GM19324 (cell line): ENCODE measurements around the gene CMBL.
"Not testable (repeated sequence)": the region's sequence is repeated elsewhere in the genome, so short reads cannot be mapped to it uniquely, and the experiment has no call there.

Experiments used
- ATAC-seq: cut with Tn5 transposase; IDR thresholded peaks from one replicate; pipeline ENCODE4 v1.9.1; 2021; ENCODE audit warnings: mild to moderate bottlenecking, moderate library complexity; ENCODE audit not compliant: unreplicated experiment, low FRiP score

CMBL gene

DNA sequence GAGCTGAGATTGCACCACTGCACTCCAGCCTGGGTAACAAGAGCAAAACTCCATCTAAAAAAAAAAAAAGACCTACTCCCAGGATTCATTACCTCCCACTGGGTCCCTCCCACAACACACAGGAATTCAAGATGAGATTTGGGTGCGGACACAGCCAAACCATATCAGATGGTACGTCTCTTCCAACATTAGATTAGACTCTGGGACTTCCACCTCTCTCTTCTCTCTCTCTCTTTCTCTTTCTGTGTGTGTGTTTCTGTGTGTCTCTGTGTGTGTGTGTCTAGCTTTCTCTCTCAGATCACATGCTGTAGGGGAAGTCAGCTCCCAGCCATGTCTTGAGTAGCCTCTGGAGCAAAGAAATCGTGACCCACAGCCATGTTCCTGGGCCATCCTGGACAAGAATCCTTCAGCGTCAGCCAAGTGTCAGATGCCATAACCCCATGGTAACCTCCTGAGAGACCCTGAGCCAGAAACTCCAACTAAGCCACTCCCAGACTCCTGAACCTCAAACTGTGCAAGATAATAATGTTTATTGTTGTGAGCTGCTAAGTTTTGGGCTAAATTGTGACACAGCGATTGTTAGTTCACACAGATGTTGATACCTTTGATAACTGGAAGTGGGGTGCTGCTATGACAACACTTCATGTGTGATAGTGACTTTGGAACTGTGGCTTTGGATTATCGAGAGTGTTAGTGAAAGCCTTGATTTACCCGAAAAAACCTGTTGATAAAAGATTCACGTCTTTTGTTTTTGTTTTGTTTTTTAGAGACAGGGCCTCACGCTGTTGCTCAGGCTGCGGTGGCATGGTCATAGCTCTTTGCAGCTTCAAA, 4.1 kb upstream of the CMBL start:
- ATAC-seq: no peak

DNA sequence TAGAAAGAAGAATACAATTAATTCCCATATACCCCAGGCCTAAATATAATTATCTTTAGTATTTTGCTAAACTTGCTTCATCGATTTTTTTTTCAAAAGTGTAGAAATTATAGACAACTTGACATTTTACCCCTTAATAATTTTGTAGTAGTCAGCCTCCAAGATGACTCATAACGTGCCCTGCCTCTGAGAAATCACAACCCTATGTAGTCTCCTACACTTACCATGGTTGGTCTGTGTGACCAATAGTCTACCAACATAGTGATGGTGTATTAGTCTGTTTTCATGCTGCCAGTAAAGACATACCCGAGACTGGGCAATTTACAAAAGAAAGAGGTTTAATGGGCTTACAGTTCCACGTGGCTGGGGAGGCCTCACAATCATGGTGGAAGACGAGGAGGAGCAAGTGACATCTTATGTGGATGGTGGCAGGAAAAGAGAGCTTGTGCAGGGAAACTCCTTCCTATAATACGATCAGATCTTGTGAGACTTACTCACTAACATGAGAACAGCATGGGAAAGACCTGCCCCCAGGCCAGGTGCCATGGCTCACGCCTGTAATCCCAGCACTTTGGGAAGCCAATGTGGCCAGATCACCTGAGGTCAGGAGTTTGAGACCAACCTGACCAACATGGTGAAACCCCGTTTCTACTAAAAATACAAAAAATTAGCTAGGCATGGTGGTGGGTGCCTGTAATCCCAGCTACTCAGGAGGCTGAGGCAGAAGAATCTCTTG, 3.3 kb upstream of the CMBL start:
- ATAC-seq: not testable (repeated sequence)

DNA sequence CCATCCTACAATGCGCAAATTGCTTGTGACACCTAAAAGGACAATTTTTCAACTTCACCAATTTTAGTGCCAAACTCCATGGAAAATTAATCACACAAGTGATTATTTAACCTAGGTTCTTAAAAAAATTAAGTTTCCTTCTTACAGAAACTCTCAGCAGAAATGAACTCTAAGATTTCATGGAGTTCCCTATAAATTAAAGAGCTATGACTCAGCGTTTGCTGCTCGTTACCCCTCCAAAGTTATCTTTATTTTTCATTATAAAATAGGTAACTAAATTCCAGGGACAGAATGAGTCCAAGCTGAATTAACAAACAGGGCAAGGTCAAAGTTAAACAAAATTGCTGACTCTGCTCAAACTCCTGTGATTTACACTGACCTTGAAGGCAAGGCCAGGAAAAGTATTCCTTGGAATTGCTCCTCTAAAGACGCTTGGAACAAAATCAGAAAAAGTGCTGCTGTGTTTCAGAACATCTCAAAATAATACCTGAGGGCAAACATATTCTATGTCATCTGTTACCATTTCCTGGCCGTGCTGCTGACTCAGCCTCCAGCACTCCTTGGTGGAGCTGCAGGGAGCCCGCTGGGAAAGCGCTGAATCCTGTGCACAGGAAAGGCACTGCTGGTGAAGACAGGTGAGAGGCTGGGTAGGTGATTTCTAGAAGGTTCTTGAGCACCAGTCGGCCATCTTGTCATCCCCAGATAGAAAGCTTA, 2.5 kb upstream of the CMBL start:
- ATAC-seq: no peak

DNA sequence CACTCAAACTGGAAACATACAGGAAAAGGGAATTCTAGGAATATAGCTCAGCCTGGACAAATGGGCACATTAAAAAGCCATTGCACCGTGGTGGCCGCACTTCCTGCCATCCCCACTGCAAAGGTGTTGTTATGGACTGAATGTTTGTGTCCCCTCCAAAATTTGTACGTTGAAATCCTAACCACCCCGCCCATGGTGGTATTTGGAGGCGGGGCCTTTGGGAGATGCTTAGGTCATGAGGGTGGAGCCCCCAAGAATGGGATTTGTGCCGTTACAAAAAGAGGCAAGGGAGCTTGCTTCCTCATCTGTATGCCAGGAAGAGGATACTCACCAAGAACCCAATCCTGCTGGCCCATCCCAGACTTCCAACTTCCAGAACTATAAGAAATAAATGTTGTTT, 1.1 kb upstream of the CMBL start:
- no peak for ATAC-seq

DNA sequence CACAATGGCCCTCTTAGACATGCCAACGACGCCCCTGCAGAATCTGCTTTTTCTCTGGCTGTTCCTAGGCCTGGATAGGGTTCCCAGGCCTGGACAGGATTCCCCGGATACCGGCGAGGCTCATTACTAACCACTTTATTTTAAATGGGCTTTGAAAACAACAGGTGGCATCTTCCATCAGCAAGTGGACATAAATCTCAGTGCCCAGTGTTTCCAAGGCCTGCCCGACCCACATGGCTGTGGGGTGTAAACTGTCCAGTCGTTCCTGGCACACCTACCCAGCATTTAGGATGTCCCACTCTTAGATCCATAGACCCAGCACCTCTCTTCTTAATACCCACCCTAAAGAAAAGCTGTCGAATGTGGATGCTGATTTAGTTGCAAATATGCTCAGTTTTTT, 896 bp downstream of the CMBL start:
- no peak for ATAC-seq

DNA sequence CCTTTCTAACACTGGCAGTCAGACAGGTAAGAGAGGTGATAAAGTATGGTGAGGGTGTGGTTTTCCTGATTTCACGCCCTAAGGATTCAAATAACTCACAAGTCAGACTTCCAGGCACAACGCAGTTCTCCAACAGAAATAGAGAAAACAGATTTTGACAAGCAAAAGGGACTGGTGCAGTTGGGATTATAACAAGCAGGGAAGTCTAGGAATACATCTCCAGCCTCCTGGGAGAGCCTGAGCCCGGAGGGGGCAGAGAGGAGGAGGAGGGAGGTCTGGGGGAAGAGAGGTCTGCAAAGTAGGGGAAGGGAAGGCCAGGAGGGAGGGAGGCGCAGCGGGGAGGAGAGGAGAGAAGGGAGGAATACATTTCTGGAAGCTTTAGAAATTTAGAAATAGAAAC, 1.6 kb downstream of the CMBL start:
- ATAC-seq: no peak

DNA sequence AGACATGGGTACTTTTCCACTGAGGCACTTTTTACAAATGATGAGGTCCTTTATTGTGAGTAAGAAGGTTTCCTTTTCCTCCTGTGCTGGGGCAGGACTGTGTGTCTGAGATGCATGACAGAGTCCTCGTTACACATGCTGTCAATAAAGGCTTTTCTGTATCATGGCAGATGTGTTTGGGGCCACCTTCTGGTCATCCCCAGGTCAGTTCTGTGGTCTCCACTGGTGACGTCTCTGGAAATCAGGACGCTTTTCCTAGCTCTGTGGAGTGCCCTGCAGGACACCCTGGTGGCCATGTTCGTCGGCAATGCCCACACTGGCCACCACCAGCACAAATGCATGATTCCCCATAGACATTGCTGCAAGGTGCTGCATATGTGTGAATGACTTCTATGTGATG, 2.8 kb downstream of the CMBL start:
- no peak for ATAC-seq

DNA sequence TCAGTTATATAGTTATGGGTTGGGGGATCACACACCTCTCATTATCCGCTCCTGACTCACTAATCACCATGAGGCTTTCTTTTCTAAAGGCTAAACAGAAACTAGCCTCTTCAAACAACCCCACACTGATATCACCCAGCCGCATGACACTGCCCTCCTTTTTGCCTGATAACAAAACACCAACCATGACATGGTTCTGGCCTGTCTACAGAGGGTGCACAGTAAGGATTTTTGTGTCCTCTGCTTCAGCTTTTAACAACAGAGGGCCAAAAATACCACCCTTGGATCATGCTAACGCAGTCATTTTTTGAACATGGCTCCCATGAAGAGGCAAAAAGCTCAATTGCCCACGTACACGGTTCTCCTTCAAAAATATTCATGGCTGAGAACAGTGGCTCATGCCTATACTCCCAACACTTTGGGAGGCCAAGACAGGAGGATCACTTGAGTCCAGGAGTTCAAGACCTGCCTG, 4.0 kb downstream of the CMBL start:
- no peak for ATAC-seq

DNA sequence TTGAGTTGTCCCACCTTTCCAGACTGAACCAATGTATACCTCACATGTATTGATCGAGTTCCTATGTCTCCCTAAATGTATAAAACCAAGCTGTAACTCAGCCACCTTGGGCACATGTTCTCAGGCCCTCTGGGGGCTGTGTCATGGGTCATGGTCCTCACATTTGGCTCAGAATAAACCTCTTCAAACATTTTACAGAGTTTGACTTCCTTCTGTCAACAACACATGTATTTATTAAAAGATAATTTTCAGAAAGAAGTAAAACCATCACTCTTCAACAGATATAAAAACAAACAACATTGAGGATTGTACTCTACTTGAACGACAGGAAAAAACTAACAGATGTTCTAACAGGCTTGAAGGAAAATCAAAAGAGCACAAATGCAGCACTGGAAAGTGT, 4.5 kb downstream of the CMBL start:
- ATAC-seq: no peak

DNA sequence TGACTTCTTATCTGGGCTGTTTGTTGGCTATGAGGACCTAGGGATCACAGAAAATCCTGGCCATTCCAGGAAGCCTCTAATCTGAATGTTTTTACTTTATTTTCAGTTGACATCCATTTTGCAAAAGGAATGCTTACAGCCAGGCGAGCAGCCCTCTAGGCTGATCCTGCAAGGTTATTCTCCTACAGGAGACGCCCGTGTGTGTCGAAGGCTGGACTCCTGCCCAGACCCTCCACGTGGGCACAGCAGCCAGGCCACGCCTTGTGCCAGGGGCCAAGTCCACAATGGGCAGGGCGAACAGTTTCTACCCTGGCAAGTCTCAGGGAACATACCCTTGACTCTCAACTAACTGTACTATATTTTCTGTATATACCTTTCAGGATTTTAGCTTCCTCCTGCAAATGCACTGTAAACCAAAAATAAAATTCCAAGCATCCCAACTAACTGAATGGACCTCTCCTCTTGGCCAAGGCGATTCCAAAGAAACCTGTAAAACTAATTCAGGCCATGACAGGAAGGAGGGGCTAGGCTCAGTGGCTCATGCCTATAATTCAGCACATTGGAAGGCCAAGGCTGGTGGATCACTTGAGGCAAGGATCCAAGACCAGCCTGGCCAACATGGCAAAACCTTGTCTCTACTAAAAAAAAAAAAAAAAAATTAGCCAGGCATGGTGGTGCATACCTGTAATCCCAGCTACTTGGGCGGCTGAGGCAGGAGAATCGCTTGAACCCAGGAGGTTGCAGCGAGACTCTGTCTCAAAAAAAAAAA, 5.7 kb downstream of the CMBL start:
- ATAC-seq: no peak

DNA sequence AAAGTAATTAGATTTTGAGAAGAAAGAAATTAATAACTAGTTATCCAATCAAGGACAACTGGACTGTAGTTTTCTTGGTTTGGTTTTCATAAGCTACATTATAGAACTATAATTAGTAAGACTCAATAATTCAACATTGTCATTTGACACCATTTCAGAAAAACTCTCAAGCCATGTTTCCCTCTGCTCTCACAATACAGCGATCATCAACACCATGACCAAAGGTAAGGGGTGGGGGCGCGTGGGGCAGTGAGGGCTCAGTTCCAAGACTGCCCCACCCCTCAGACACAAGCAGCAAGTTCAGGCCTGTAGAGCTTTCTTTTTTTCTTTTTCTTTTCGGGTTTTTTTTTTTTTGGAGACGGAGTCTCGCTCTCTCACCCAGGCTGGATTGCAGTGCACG, 6.4 kb downstream of the CMBL start:
- ATAC-seq: no peak

DNA sequence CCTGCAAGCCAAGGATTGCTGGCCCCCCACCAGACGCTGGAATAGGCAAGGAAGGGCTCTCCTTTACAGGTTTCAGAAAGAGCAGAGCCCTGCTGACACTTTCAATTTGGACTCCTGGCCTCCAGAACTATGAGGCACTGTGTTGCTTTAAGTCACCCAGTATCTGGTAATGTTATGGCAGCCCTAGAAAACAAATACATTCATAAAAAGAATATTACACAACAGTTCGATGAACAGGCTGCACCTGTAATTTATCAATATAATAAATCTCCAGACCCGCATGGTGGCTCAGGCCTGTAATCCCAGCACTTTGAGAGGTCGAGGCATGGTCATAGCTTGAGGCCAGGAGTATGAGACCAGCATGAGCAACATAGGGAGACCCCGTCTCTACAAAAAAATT, 7.5 kb downstream of the CMBL start:
- ATAC-seq: no peak

DNA sequence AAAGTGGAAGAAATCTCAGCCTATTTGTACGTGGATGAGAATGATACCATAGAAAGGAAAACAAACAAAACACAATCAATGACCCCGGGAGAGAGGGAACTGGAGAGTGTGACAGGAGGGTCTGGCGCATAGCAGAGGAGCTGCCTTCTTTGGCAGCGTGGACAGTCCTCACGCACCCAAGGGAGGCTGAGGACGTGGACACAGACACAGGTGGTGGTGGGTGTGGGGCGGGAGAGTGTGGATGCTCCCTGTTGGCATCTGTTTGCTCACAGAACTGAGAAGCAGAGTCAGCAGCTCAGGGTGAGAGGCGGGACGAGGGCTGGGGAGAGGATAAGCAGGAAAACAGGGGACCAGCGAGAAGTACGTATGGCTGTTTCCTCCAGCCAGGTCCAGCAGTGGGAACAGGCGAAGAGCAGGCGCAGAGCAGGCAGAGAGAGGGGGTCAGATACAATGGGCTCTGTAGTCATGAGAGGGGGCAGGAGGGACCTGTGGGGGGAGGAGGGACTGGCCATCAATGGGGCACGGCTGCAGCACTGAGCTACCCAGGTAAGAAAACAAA, 10.0 kb downstream of the CMBL start:
- ATAC-seq: no peak

DNA sequence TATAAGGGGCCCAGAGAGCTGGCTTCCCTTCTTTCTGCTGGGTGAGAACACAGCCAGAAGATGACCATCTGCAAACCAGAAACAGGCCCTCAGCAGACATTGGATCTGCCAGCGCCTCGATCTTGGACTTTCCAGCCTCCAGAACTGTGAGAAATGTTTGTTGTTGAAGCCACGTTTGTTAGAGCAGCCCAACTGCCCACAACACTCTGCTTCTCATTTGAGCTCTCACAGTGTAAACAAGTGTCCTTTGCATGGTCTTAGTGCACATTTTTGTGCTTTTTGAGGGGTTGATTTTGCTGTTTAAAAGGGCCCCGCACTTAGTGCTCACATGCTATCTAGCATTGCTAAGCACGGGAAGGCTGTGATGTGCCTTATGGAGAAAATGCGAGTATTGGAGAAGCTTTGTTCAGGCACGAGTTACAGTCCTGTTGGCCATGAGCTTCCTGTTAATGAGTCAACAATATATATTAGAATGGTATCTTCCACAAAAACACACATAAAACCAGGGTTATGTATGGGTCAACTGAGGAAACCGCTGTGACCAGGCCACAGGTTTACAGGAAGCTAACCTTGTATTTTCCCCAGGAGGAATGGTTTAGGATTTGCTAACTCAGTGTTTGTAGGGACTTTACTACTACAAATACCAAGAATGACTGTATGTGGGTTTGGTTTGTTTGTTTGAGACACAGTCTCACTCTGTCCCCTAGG, 11.9 kb downstream of the CMBL start:
- ATAC-seq: no peak

DNA sequence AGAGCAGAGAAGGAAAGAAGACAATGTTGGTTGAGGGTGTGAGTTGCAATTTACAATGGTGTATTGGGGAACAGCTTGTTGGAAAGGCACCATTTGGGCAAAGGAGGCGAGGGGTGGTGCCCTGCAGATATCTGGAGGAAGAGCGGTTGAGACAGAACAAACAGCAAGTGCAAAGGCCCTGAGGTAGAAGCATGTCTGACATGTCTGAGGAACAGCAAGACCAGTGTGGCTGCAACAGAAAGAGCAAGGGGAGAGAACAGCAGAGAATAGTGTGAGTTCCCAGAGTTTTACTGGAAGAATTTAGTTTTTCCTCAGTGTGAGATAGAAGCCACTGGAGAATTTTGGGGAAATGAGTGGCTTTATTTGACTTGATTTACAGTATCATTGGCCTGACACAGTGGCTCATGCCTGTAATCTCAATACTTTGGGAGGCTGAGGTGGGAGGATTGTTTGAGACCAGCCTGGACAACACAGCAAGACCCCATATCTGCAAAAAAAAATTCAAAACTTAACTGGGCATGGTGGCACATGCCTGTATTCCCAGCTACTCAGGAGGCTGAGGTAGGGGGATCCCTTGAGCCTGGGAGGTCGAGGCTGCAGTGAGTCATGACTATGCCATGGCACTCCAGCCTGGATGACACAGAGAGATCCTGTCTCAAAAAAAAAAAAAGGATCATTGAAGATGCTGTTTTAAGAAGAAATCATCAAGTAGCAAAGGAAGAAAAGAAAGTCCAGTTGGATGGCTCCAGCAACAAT, 13.6 kb downstream of the CMBL start:
- ATAC-seq: no peak

DNA sequence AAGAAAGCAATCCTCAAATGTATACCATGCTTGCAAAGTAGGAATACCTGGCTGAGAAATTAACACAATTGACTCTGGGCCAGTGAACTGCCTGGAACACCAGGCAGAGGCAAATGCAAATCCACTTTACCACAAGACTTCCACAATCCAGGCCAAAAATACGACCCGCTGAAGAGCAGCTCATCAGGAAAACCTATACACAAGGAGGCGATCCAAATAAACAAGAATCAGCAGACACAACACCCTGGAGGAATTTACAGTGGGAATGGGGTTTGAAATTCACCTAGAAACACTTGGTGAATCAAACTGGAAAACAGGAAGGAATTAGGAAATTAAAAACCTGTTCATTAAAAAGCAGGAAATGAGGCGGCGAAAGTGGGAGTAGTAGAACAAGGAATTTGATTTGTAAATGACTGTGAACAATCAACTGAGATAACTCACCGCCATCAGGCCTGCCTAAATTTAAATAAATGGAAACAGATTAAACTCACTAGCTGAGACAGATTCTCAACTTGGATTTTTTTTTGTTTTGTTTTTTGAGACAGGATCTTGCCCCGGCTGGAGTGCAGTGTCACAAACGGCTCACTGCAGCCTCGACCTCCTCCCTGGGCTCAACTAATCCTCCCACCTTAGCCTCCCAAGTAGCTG, 15.9 kb downstream of the CMBL start:
- ATAC-seq: no peak

DNA sequence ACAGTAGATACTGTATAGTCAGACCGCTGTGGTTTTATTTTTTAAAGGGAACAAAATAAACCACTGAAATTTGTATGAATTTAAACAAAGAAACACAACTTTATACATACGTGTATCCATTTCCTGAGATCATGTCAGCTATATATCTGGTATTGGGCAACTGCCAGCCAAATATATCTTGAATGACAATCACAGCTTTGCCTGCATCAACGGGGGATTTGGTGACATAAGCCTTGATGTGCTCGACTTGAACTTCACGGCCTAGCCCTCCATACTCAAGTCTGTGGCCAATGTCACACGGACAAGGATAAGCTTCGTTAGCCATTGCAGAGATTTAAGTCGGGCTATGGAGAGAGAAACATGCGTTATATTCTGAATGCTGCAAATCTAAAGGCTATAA, 17.3 kb downstream of the CMBL start:
- ATAC-seq: no peak

DNA sequence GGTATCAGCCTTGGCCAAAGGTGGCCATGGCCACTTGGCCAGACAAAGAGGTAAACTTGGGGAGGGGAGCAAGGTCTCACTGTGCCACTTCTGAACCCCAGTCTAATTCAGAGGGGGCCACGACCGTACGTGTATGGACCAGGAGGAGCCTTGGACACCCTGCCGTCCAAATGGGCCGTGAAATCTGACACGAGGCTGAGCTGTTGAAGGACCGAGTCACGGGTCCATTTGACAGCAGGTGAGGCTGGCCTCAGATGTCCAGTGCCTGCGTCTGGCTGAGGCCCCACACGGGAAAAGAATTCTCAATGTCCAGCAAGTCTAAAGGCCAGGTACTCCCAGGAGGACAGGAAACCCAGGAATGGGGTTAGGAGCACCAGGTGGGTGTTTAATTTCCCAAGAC, 17.7 kb downstream of the CMBL start:
- no peak for ATAC-seq
